HG02870 (cell line): ENCODE results near the gene STAT3.
"Not testable (repeated sequence)": the region's sequence is repeated elsewhere in the genome, so short reads cannot be mapped to it uniquely, and the experiment has no call there.

Source experiments
- ATAC-seq: cut with Tn5 transposase; IDR thresholded peaks from one replicate; pipeline ENCODE4 v1.9.1; 2021; ENCODE audit warnings: mild to moderate bottlenecking, moderate library complexity; ENCODE audit not compliant: unreplicated experiment

Gene STAT3

DNA sequence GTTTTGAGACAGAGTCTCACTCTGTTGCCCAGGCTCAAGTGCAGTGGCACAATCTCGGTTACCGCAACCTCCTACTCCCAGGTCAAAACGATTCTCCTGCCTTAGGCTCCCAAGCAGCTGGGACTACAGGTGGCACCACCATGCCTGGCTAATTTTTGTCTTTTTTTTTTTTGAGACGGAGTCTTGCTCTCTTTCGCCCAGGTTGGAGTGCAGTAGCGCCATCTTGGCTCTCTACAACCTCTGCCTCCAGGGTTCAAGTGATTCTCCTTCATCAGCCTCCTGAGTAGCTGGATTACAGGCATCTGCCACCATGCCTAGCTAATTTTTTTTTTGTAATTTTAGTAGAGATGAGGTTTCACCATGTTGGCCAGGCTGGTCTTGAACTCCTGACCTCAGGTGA lies 70.3 kb downstream of the STAT3 start:
- ATAC-seq = not testable (repeated sequence)

DNA sequence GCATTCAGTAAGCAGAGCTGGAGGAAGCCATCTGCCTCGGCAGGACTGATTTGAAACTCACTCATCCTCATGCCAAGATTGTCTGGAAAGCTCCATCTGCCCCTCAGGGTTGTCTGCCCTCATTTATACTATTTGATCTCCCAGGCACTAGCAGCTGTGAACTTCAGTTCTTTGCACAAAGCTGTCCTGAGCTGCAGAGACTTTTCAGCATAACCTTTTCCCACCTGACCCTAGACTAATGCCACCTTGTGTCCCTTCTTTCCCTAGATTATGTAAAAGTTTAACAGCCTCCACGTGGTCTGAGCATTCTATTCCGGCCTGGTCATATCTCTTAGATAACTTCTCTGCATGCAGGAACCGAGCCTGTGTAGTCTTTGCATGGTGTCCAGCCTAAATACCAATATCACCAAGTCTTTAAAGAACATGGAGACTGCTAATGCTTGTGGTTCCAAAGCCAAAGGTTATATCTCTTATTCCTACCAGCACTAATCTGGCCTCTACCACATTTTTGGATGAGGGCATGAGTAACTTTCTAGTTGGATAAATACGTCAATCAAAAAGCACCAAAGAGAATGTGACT lies 70.9 kb downstream of the STAT3 start:
- ATAC-seq = no peak

DNA sequence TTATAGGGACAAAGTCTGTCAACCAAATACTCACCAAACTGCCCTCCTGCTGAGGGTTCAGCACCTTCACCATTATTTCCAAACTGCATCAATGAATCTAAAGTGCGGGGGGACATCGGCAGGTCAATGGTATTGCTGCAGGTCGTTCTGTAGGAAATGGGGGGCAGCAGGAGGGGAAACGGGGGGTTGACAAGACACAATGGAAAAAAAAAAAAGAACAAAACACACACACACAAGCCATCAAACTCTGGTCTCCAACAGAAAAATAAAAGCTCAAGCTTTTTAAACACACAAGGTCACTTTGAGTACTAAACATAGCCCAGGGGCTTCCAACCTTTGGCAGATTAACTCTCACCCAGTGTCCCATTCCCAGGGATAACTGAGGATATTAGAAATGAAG lies 71.5 kb downstream of the STAT3 start:
- no peak for ATAC-seq

DNA sequence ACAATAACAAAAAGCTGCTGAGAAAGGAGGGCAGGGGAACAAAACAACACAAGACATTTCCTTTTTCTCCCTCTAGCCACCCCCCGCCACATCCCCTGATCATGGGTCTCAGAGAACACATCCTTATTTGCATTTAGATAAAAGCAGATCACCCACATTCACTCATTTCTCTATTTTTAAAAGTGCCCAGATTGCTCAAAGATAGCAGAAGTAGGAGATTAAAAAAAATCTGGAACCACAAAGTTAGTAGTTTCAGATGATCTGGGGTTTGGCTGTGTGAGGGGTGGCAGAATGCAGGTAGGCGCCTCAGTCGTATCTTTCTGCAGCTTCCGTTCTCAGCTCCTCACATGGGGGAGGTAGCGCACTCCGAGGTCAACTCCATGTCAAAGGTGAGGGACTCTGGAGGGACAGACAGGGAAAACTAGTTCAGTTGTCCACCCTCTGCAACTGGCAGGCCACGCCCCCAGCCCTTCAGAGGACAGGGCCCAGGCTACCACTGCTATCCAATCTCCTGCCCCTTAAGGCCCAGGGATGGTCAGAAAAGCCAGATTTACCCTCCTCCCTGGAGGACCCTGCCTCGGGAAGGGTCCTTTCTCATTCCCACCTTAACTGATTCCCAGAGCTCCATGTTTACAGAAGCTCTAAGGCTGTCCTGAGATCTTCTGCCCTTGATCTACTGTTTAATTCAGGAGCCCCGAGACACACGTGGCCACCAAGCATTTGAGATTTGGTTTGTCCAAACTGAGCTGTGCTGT lies 72.7 kb downstream of the STAT3 start:
- ATAC-seq = no peak

DNA sequence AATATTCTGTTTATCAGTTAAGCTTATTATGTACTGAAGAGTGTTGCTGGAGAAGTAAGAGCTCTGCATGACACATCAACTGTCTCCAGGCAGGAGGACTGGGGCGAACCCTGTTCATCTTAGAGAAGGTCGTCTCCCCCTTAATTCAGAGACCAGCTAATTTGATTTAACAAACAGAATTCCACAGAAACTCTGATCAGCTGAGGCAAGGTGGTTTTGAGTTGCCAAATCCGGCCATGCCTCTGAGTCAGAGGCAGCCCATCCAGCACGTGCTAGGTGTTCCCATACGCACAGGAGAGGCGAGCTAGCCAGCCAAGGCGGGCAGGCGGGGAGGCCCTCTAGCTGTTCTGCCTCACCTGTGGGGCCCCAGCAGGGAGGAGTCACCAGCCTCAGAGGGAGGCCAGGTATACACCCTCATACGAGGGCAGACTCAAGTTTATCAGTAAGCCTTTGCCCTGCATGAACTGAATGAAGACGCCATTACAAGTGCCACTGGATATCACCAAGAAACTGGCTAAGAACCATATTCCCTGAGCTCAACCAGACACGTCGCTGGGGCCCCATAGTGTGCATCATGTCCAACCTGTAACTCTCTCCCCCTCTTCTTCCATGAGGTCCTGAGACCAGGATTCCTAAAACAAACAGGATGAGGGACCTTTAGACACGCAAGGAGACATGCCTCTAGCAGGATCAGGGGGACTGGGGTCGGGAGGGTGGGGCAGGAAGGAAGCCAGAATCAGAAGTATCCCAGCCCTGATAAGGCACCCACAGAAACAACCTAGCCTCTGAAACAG lies 74.3 kb downstream of the STAT3 start:
- no peak for ATAC-seq

DNA sequence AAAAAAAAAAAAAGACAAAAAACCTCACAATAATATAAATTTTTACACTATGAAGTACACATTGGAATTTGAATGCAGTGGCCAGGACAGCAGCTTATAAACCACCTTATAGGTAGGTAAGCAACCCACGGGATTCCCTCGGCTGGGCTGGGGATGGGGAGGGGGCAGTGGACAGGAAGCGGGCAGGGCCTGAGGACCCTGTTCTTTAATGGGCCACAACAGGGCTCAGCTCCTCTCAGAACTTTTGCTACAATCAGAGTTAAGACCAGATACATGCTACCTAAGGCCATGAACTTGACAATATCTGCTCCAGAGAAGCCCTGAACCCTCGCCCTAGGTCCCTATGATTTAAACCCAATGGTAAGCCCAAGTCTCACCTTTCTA lies 74.9 kb downstream of the STAT3 start:
- no peak for ATAC-seq

DNA sequence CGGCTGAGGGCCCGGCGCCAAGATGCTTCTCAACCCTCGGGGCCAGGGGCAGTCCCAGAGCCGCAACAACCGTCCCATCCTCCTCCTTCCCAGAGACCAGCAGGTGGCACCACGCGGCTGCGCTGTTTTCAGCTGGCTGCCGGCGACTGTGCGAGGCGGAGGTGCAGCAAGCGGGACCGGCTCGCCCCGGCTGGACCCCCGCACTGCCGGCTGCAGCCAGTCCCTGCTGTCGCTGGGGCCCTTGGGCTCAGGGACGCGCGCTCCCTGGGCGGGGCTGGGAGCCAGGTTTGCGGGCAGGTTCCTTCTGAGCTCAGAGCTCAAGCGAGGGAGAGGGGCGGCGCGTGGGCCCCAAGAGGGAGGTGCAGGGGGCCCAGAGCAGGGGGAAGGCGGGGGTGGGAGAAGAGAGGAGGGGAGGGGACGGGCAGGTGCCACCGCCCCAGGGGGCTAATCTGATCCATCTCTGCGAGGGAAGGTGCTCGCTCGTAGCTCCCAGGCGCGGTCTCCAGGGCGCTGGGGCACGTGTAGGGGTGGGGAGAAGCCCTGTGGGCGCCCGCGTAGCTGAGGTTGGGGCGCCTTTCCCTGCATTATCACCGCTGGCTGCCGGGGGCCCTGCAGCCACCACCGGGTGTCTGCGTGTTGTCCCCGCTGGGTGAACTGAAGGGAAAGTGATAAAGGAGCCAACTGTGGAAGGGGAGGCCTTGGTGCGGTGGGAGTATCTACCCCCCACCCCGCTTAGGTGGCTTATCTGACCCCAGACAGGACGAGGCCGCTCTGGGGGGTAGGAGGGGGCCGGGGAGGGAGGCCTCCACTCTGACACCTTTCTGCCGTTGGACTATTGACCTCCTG lies 75.7 kb downstream of the STAT3 start:
- no peak for ATAC-seq

DNA sequence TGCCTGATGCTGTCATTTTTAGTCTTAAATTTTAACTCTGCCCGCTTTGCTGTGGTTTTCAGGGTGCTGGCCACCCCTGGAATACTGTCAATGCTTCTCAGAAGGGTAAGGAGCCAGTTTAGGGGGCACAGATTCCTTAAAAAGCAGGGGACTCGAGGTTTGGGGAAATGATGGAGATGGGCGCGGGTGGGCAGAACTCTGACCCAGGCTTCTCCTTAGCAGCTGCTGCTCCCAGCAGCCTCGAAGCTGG lies 76.3 kb downstream of the STAT3 start:
- ATAC-seq = no peak

DNA sequence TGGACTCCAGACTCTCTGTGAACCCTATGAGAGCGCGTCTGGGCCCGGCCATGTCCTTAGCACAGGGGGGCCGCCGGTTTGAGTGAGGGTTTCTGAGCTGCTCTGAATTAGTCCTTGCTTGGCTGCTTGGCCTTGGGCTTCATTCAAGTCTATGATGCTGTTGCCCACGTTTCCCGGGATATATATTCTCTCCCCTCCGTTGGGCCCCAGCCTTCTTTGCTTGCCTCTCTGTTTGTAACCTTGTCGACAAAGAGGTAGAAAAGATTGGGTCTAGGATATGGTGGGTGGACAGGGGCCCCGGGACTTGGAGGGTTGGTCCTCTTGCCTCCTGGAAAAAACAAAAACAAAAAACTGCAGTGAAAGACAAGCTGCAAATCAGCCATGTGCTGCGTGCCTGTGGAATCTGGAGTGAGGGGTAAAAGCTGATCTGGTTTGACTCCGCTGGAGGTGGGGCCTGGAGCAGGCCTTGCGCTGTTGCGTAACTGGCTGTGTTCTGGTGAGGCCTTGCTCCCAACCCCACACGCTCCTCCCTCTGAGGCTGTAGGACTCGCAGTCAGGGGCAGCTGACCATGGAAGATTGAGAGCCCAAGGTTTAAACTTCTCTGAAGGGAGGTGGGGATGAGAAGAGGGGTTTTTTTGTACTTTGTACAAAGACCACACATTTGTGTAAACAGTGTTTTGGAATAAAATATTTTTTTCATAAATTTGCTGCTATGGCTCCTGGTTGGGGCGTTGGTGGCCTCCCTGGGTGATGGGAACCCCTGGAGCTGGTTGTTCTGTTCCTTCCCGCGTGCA lies 76.8 kb downstream of the STAT3 start:
- ATAC-seq = no peak

DNA sequence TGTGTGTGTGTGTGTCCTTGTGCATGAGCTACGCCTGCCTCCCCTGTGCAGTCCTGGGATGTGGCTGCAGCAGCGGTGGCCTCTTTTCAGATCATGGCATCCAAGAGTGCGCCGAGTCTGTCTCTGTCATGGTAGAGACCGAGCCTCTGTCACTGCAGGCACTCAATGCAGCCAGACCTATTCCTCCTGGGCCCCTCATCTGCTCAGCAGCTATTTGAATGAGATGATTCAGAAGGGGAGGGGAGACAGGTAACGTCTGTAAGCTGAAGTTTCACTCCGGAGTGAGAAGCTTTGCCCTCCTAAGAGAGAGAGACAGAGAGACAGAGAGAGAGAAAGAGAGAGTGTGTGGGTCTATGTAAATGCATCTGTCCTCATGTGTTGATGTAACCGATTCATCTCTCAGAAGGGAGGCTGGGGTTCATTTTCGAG lies 77.4 kb downstream of the STAT3 start:
- no peak for ATAC-seq

DNA sequence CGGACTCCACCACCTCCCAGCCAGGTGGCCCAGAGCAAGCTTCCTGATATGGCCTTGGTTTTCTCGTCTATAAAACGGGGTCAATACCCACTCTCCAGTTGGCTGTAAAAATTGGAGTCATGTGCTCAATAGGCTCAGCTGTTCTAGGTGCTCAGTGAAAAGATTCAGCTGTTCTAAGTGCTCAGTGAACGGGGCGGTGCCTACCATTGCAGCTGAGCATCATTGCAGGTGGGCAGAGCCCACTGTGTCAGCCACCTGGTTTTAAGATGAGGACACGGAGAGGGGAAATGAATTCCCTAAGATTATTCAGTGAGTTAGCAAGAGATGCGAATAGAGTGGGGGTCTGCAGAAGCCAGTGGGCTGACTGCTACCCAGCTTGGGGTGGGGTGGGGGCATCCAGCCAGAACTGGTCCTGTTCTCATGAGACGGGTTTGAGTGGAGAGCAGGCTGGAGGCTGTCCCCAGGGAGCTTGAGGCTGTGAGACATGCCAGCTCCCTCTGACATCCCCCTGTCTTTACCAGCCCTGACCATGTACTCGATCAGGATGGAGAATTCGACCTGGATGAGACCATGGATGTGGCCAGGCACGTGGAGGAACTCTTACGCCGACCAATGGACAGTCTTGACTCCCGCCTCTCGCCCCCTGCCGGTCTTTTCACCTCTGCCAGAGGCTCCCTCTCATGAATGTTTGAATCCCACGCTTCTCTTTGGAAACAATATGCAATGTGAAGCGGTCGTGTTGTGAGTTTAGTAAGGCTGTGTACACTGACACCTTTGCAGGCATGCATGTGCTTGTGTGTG lies 78.1 kb downstream of the STAT3 start:
- ATAC-seq = no peak

DNA sequence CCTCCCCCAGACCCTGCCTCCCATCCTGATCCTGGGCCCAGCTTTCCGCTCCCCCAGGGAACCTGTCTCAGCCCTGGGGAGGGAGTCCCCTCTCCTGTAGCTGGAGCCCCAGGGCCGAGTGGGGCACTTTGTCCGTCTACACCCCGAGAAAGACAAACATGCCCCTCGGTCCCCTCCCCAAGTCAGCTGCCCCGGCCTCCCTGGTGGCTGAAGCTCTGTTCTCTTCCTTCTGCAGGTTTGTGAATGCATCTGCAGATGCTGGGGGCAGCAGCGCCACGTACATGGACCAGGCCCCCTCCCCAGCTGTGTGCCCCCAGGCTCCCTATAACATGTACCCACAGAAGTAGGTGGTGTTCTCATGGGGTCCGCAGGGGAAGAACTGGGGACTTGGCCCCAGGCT lies 79.1 kb downstream of the STAT3 start:
- no peak for ATAC-seq

DNA sequence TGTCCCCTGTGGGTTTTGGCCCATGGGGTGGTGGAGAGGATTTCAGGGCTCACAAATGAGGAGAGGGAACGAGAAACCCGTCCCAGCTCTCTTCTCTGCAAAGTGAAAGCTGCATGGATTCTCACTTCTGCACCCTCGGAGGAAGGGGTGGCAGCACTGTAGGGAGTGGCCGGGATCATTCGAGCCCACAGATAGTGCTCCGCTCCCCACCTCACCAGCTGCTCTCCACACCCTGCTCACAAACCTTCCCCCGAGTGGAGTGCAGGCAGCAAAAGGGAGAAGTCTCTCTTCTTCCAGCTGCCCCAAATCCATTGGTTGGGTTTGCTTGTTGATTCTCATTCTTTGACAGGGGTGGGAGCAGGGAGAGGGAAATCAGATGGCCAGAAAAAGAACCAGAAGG lies 79.8 kb downstream of the STAT3 start:
- no peak for ATAC-seq

DNA sequence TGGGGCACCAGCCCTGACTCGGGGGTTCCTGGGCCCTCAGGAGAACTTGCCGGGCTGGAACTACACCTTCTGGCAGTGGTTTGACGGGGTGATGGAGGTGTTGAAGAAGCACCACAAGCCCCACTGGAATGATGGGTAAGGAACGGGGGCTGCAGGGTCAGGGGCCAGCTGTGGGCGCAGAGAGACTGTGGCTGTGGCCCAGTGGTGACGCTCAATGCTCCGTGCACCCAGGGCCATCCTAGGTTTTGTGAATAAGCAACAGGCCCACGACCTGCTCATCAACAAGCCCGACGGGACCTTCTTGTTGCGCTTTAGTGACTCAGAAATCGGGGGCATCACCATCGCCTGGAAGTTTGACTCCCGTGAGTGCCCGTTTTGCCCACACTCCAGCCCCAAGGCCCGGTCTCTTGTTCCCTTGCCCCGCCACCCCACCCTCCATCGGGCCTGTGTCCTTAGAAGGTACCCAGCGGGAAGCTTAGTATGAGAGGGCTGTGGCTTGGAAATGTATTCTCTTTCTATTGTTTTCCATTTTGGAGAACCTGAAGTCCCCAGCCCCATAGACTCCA lies 80.8 kb downstream of the STAT3 start:
- no peak for ATAC-seq

DNA sequence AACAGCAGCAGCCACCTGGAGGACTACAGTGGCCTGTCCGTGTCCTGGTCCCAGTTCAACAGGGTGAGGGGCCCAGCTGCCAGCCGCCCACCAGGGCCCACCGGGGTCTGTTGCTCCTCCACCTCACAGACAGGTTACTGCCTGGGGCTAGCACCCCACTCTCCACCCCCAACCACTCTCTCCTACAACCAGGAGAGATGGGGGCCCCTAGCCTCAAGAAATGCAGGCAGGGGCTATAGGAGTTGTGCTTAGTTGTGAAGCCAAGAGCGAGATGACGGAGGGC lies 81.9 kb downstream of the STAT3 start:
- ATAC-seq = no peak

DNA sequence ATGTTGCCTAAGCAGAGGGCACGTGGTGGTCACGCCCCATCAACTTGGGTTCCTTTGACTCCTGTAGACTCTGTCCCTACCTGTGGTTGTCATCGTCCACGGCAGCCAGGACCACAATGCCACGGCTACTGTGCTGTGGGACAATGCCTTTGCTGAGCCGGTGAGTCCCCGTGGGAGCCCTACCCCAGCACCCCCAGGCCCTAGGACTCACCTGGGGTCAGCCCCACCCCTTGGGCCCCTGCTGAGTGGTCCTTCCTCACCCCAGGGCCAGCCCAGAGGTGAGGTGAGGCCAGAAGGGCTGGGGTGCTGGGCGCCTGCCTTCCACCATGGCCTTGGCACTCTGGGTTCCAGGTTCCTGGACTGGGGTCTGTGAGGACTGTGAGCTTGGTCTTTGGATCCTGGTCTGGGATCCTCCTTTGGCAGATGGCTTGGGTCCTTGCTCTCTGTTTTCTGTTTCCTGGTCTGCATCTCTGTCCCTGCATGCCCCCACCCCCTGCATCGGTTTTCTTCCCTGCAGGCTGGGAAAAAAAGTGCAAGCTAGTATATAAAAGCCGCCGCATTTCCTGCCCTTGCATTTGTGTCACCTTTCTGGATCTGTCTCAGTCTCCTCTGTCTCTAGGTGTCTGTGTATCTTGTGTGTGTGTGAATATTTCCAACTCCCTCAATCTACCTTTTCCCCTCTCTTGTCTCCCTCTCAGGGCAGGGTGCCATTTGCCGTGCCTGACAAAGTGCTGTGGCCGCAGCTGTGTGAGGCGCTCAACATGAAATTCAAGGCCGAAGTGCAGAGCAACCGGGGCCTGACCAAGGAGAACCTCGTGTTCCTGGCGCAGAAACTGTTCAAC lies 82.5 kb downstream of the STAT3 start:
- no peak for ATAC-seq

DNA sequence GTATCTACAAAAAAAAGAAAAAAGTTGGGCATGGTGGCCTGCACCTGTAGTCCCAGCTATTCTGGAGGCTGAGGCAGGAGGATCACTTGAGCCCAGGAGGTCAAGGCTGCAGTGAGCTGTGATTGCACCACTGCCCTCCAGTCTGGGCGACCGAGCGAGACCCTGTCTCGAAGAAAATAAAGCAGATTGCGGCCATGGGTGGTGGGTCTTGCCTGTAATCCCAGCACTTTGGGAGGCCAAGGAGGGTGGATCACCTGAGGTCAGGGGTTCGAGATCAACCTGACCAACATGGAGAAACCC lies 83.3 kb downstream of the STAT3 start:
- not testable (repeated sequence) for ATAC-seq

DNA sequence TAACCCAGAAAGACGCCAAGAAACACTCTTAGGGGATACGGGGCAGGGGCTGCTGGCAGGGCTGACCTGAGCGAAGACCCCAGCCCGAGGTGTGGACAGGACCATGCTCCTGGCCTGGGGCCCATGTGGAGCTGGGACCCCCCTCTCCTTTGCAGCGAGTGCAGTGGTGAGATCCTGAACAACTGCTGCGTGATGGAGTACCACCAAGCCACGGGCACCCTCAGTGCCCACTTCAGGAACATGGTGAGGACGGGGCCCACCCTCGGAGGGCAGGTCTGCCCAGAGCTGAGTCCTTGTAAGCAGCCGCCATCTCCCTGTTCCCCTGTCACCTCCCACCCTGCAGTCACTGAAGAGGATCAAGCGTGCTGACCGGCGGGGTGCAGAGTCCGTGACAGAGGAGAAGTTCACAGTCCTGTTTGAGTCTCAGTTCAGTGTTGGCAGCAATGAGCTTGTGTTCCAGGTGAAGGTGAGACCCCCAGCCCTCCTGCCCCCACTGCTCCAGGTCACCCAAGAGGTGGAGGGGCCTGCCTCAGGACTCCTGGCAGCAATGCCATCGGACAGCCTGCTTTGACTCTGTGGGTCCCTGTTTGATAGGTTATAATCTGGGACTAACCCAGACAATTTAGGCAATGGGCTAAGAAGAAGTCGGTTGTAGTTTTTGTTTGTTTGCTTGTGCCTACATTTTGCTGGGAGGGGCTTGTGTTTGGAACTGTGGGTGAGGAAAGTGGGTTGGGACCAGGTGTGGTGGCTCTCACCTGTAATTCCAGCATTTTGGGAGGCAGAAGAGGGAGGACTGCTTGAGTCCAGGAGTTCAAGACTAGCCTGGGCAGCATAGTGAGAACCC lies 83.8 kb downstream of the STAT3 start:
- no peak for ATAC-seq
